NB4 (cell line): ENCODE results near the gene UBALD1.

Source experiments
- CTCF ChIP-seq: IDR thresholded peaks from one replicate; pipeline ENCODE4 v1.5.1; 2012; ENCODE audit warnings: low read depth, low read length
- MYC ChIP-seq: IDR thresholded peaks from 2 replicates; pipeline ENCODE4 v1.6.1; 2011; ENCODE audit warnings: low read depth, low read length
- POLR2A ChIP-seq: IDR thresholded peaks from 2 replicates; pipeline ENCODE4 v1.6.1; 2011; ENCODE audit warnings: mild to moderate bottlenecking; ENCODE audit not compliant: insufficient read length; ENCODE audit errors: extremely low read depth
- TF ChIP-seq, protein P1 (sequence below): IDR thresholded peaks from 2 replicates; pipeline ENCODE4 v1.6.1; 2011; ENCODE audit warnings: low read depth, low read length

DNA sequence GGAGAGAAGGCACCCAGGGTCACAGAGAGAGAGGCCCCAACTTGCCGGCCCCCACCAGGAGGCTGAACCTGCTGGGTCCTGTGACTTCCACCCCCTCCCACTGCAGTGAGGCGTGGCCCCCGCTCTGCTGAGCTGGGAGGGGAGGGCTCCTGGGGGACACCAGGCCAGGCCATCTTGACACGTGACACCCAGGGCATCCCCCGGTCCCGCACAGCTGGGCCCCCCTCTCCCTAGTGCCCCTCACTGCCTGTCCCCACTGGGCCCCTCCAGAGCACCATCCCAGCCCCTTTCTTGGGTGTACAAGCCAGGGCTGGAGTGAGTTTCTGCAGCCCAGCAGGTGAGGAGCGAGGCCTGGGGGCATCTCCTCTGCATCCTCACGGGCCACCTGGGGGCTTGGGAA is 12.4 kb downstream of the UBALD1 start:
- TF ChIP-seq CTCF (no peak), POLR2A (no peak), MYC (no peak)
- TF ChIP-seq, protein P1, sequence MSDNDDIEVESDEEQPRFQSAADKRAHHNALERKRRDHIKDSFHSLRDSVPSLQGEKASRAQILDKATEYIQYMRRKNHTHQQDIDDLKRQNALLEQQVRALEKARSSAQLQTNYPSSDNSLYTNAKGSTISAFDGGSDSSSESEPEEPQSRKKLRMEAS = no peak
